GM19351 (cell line): ENCODE measurements around the gene USP49.

Experiments
- ATAC-seq: cut with Tn5 transposase; IDR thresholded peaks from one replicate; pipeline ENCODE4 v1.9.1; 2021; ENCODE audit warnings: mild to moderate bottlenecking, moderate library complexity; ENCODE audit not compliant: unreplicated experiment

USP49 gene

DNA sequence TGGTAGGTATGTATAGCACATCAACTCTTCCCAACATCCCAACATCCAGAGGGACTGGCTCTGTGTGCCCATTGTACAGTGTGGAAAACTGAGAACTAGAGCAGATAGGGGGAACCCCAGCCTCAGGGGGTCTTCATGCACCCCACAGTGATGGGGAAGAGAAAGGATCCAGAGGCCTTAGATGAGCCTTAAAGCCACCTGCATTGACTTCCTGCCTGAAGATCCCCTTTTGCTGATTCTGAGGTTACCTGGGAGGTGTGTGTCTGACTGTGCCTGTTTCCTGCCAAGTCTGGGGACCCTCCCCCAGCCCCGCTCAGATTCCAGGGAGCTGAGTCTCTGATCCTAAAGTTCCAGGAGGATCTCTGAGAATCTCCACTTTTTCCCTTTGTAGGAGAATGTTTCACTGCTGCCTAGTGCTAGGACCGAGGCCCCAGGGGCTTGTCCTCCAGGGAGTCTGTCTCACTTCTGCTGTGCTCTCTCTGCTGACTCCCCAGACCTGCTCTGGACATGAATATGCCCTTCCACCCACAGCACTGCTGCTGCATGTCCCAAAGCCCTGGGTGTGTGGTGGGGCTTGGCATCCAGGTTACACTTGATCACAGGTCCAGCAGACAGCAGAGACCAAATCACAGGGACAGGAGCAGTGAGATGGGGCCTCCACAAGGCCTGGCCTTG lies 135.1 kb downstream of the USP49 start:
- no peak for ATAC-seq

DNA sequence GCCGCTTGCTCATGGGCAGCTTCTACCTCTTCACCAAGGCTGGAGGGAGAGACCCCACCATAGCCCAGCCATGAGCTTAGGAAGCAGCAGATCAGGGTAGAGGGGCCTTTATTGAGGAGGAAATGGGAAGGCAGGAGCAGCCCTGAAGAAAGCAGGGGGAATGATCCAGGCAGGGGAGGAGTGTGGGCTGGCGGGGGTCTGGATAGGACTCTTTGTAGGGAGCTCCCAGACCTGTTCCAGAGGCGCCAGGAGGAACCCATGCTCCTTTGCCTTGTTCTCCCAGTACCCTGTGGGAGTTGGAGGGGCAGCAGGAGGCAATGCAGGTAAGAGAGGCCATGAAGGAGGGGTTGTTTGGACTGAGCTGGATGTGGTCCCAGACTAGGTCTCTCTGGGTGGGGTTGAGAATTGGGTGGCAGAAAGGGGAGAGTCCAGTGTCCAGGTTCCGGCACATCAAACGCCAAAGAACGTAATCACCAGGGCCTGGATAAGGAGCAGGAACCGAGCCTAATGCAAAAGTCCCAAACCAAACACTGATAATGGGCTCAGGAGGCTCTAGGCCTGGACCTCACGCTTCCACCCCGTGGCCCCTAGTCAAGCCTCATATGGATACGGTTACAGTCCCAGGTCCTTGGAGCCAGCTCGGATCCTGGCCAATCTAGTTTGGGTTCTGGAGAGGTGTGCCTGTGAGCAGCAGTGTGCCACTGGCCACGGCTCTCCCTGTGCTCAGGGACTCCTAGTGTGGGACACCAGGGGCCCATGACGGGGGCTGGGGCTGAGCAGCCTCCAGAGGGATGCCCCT lies 135.9 kb downstream of the USP49 start:
- no peak for ATAC-seq

DNA sequence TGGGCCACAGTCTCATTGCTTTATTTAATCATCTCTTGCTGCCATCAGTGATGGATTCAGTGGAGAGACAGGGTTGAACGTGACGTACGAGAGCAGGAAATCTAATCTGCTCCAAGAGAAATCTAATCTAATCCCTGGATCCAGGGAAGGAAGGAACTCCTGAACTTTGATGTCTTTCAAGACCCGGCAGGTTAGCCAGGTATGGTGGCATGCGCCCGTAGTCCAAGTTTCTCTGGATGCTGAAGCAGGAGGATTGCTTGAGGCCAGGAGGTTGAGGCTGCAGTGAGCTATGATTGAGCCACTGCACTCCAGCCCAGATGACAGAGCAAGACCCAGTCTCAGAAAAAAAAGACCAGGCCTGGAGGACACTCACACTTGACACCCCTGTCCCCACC lies 136.5 kb downstream of the USP49 start:
- no peak for ATAC-seq

DNA sequence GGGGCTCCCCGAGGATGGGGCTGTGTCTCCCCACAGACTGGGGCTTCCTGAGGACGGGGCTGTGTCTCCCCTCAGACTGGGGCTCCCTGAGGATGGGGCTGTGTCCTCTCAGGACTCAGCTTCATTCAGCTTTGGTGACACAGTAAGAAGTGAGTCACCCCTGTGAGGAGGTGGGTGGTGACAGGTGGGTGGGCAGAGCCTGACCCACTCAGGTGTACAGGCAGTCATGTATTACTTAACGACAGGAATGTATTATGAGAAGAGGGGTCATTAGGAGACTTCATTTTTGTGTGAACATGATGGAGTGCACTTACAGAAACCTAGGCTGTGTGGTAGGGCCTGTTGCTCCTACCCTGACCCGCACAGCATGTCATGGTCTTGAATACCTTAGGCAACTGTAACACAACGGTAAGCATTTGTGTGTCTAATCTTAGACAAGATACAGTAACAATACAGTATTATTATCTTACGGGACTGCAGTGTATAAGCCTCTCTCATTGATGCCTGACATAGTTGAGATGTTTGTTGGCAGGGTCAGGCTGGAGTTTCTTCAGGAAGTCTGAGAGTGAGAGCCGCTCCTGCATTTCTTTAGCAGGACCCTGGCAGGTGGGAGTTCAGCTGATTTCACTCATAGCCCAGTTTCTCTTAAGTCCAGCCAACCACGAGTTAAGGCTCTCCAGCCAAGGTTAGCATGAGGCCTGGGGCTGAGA lies 137.1 kb downstream of the USP49 start:
- ATAC-seq = no peak

DNA sequence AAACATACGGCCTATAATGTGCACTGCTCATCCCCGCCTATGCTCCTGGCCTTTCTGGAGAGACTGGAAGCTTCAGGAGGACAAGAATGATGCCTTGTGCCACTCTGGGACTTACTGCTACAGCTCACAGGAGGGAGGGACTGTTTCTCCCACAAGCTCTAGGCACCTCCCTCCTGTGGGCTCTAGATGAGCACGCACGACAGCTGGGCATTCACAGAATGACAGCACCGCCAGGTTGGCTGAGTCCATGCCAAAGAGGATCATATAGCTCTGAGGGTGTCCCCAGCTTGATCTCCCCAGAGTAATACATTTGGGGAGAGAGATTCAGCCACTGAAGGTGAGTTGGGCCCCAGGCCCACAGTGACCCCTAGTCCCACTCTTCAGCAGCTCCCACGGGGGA lies 137.9 kb downstream of the USP49 start:
- ATAC-seq = no peak

DNA sequence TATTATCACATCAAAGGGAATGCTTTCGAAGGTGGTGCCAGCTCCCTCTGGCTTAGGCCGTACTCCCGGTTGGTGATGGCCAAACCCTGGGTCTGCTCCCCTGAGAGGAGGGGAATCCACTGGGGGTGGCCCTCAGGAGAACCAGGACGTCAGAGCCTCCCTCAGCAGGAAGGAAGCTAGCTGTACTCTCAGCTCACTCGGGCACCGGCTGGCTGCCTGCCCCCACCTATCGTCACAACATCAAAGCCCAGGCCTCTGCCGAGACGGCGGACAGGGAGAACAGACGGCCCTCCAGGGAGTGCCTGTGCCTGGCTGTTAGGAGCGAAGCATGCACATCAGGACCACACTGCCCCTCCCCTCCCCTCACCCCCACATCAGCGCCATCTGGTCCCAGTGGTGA lies 138.8 kb downstream of the USP49 start:
- no peak for ATAC-seq

DNA sequence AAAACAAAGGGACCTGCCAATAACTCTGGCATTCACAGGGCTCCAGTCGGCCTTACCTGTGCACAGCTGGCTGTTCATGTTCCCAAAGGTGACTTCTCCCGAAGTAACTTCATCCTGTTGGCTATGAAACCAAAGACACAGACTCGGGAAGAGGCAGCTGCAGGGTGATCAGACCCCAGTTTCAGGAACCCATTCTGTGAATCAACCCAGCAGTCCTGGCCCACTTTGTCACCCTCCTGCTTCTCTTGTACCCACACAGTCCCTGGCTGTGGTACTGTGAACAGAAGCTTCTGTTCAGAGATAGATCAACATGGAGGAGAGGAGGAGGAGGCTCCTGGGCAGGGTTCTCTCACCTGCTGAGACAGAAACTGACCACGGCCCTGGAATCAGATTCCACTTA lies 139.3 kb downstream of the USP49 start:
- no peak for ATAC-seq

DNA sequence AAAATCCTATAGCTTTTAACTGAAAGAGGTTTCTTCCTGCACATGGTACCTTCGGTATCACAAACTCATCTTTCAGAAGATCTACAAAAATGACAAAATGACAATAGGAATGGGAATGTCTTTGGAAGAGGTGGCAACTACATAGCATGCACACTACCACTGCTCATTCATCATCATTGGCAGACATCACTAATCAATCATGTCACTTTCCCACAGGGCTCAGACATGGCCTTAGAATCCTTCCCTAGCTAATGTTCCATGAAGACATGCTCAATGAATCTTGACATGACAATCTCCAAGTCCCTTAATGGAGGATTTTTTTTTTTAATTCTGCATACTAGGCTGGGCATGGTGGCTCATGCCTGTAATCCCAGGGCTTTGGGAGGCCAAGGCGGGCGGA lies 144.8 kb downstream of the USP49 start:
- ATAC-seq = no peak

DNA sequence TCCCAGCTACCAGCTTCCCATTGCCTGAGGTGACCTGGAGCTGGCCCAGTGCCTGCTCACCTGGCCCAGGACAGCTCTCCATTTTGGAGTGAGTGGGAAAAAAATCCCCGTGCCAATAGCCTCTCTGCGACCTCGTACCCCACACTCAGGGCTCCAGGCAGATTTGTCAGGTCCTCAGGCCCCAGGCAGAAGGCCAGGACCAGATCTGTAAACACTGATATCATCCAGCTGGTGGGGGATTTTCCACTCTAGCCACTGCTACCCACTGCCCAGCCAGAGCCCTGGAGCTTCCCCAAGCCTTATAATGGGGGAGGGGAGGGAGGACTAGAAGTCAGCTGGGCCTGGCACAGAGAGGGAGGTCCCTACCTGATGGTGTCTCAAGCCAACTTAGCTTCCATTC lies 146.6 kb downstream of the USP49 start:
- no peak for ATAC-seq

DNA sequence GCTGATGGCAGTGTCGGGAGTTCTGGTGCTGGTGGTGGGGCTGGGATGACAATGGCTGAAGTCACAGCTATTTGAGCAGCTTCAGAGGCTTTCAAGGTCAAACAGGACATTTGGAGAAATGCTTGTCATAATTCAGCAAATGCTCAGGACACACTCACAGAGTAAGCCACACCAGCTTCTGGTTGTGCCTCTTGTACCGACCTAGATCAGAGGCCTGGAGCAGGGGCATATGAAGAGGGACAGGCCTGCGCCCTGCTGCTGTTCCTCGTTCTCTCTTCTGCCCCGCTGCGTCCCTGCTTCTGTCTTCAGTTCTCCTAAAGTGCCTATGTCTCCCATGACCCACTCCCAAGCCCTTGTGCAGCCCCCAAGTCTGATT lies 147.1 kb downstream of the USP49 start:
- ATAC-seq = no peak

DNA sequence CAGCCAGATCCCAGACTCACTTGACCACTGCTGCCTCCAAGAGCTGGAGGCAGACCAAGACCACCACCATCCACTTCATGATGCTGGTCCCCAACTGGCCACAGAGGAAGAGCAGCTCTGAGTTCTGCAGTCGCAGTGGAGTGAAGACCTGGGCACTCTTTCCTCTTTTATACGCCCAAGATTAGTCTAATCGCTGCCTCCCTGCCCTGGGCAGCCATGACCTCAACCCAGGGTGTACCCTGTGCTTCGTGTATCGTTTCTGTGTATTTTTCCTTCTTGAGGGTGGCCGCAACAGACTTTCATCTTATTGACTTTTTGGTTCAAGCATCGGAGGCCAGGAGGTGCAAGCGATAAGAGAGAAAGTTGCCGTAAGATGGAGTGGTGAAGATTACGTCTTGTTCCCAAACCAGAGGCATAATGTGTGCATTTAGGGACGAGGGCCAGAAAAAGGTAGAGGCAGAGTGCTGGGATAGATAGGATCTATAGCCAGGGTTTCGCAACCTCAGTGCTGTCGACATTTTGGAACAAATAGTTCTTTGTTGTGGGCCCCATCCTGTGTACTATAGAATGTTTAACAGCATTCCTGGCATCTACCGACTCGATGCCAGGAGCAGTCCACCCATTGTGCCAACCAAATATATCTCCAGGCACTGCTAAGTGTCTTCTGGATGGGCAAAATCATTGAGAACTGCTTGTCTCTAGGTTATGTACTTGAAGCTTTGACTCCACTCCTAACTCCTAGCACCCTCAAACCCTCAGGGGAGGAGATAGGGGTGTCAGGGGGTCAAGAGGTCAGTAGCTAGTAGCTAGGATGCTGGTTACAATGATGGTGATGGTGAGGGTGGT lies 147.7 kb downstream of the USP49 start, which contains the start of gene PGC:
Gene PGC (minus strand): TSS at position 142 of the 846 bp plus-strand sequence. CDS start 63 bp downstream, at position 79.
- ATAC-seq = no peak

DNA sequence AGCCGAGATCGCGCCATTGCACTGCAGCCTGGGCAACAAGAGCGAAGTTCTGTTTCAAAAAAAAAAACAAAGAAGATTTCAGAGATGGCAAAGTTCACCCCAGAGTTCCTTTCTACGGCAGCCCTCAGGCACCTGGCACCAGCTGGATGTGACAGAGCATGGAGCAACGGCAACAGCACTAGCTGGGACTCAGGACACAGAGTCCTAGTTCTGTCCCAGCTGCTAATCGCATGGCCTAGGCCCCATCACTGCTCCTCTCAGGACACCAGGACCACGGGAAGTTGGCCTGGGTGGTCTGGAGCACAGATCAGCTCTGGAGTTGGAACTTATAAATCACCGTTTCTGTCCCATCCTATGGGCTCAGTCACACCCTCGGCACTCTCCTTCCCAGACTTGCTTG lies 149.1 kb downstream of the USP49 start:
- no peak for ATAC-seq

DNA sequence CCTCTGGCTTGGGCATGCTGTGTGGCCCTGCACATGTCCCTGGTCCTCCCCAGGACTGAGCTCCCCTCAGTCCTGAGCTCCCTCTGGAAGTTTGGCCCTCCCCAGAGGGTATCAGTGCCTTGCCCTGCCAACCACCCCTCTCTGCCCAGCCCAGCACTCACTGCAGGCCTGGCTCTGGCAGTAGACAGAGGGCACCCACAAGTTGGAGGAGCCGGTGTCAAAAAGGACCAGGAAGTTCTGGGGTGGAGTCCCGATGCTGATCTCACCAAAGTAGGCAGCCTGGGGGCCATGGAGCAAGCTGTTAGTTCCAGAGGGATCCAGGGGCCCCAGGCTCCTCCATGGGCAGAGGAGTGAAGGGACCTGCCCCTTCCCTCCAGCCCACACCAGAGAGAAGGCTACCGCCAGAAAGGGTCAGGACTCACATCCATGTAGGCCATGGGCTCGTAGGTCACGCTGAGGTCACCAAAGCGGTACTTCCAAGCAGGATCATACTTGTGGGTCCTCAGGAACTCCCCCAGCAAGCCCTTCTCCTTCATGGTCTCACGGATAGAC lies 150.9 kb downstream of the USP49 start:
- ATAC-seq = no peak

DNA sequence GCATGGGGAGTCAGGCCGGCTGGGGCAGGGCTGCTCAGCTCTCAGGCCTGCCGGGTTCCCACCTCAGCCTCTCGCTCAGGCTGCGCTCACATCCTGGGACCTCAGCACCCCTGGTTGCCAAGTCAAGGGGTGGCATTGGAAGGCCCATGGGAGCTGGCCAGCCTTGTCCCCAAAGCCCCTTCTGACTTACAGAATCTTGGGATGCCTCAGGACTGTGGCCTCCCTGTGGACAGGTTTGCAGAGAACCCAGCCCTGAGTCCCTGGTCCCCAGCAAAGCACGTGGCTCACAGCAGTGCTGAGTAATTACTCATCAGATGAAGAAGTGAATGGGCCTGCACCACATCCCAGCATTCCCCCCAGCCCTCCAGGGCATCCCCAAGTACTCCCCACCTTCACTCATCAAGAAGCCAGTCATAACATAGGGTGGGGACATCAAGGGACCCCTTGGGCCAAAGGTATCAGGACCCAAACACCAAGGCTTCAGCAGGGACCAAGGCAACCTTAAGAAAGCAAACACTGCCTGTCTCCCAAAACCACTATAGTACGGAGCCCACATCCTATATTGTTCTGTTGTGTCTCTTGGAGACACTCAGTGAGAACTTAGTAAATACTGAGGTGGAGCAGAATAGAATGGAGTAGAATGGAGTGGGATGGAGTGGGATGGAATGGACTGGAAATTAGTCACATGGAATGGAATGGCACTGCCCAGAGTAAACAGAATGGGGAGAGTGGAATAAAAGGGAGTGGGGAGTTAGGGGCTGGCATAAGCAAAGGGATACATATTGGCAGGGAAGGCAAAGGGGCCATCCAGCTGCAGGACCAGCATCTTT lies 151.6 kb downstream of the USP49 start:
- ATAC-seq = no peak

DNA sequence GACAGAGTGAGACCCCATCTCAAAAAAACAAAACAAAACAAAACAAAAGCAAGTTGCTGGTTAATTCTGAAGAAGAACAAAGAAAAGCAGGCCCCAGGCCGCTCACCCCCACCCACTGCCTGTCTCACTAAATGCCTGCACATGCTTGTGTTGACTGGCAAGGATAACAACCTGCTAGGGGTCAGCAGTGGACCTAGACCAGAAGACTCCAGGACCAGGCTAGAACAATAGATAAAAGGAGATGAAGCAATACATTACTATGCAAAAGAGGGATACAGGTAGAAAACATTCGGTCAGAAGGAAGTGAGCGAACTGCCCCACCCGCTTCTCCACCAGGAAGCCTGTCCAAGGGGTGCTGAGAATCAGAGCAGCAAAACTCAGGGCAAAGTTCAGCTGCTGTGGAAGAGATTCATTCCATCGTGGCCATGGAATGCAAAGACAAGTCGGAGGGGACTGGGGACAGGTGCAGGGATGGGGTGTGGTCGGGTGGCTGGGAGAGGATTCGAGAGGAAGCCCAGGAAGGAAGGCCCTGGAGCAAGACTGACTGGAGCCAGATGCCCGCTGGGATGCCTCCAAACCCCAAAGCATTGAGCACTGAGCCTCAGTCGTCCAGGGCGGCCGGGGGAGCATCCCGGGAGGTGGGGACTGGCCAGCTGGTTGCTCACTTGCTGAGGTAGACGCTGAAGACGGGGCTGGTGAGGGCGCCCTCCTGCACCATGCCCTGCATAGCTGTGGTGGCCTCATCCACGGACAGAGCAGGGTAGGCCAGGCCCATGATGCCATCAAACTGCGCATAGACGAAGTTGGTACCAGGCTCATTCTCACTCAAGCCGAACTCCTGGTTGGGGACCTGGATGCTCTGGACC lies 153.3 kb downstream of the USP49 start:
- no peak for ATAC-seq

DNA sequence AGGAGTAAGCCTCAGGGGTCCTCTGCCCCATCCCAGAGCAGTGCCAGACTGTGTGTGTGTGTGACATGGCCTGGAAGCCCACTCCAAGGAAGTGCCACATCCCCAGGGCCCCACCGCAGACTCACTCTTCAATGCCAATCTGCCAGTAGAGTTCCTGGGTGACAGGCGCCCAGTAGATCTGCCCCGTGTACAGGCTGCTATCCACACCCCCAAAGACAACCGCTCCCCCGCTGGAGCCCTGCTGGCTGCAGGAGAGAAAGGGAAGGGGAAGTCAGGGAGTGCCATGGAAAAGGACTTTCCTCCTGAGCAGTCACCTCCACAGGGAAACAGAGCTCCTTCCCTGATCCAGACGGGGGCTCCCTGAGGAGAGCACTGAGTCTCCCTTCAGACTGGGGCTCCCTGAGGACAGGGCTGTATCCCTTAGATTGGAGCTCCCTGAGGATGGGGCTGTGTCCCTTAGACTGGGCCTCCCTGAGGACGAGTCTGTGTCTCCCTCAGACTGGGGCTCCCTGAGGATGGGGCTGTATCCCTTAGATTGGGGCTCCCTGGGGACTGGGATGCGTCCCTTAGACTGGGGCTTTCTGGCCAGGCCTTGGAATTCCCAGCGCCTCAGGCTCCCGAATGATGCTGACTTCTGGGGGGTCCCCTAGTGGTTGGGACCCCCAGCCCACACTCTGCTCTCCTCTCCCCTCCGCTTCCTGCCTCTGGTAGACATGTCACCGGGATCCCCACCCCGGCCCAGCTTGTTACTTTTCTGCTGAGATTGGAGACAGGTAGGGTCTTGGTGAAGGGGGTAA lies 154.6 kb downstream of the USP49 start:
- ATAC-seq = no peak
